Measurements from ENCODE around the gene STK31. TPM values are rescaled to one million over a fixed set of nuclear protein-coding genes. Genes with fewer than 3 reads are reported as not detected.
A peak's percentile ranks its signal among the peaks of the same experiment; 100 is the strongest.
"Not testable (repeated sequence)": the region's sequence is repeated elsewhere in the genome, so short reads cannot be mapped to it uniquely, and the experiment has no call there.

STK31 gene
- total and polyA plus RNA-seq, 2 donors (not counting 1 experiment from before 2014, with no cell fraction given) = 0.13 to 1.8 TPM

DNA sequence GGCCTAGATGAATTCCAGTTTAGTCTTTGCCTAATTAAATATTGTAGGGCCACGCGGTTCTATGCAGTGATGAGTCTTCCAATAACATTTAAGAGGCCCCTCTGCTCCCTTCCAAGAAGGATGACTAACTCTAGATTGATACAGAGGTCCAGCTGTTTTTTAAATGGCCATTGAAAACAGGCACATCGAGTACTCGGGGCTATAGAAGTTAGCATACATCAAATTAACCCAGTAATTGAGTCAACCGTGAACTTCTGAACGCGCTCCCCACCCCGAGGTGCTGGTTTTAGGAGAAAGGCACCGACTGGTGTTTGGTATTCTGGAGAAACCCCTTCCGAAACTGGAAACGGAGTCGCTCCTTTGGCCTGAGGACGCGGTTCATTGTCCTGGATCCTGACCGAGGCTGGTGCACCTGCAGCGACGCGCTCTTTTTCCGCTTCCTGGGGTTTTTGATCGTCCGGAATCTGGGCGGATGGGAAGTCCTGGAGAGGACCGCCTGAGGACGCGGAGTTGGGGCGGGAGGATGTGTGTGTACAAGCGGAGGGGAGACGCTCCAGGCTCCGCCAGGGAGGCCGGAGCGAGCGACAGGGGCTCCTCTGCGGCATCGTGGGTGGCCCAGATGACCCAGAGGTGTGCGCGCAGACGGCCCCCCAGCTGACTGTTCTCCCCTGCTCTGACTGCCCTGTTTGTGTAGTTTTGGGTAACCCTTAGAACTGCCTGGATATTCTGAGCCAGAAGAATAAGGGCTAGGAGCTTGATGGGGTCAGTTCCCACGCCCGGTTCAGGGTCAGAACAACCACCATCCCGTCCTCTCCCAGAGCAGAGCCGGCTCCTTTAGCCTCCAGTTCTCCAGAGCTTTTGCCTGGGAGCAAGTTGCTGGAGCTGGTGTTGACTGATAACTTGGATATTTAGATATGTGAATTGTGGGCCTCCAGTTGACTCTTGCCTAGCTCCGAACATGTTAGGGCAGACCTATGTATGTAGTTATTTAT lies 29.3 kb upstream of the STK31 start:
- 4% methylated on average over 33 of the region's 42 CpGs for WGBS (ENCODE audit: insufficient coverage)
- intact Hi-C loops (cut with micrococcal nuclease) = loop anchor here (1.0 to 10.0 kb wide), 7 partner anchors 83 to 894 kb away; partner anchors contain the start of genes CCDC126, KLHL7, MALSU1 and NUP42
- POLR2A ChIA-PET = interaction anchor here (1.2 kb wide), 1 partner anchor 83 kb away, joined by 5 read pairs; the partner anchor contains the start of gene CCDC126

DNA sequence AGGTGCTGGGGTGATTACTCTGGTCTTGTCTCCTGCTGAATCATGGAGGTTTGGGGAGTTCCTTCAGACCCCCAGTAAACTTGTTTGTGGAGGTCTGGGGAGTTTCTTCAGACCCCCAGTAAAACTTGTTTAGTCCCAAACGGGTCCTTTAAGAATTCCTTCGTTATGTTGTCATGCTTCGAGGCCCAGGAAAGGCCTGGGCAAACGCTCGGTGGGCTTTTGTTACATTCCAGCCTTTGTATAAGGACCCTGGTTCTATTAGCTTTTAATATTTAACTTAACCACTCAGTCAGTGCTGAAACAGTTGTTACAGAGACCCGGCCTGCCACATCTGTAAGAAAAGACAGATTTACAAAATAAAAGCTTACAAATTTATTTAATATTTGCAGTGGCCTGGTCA lies 26.0 kb upstream of the STK31 start:
- H3K4me3 Mint-ChIP-seq; H2AFZ ChIP-seq (ENCODE audit: insufficient read depth, low read depth, low read length, poor library complexity, severe bottlenecking); H3K27ac Mint-ChIP-seq; H4K20me1 ChIP-seq (ENCODE audit: control insufficient read depth, insufficient read depth, low read length, poor library complexity, severe bottlenecking); H3K9me3 ChIP-seq (ENCODE audit: control extremely low read depth in 1 of 3, control insufficient read depth in 2 of 3, insufficient read depth in 1 of 3, low read length in 2 of 3); H3K27ac ChIP-seq (ENCODE audit: low read length in 2 of 2); H3K36me3 ChIP-seq (replicated peaks in 1 of 2; ENCODE audit: control extremely low read depth in 1 of 2, control insufficient read depth in 1 of 2, extremely low read depth in 1 of 2, insufficient read depth in 2 of 2, low read length in 1 of 2); ATAC-seq (ENCODE audit: low read depth); H3K9ac ChIP-seq (ENCODE audit: low read length); H3K9me3 Mint-ChIP-seq (ENCODE audit: insufficient read depth); DNase-seq; H3K4me2 ChIP-seq (replicated peaks; ENCODE audit: low read depth, low read length, poor library complexity, severe bottlenecking); H3K4me3 ChIP-seq (ENCODE audit: control extremely low read depth in 1 of 5, extremely low read depth in 1 of 5, insufficient read depth in 1 of 5, low read depth in 2 of 5, low read length in 4 of 5); H3K27me3 Mint-ChIP-seq; H3K27me3 ChIP-seq (replicated peaks in 1 of 4; ENCODE audit: control extremely low read depth in 1 of 4, control insufficient read depth in 3 of 4, insufficient read depth in 4 of 4, low read length in 3 of 4); H3K79me2 ChIP-seq (ENCODE audit: control insufficient read depth, insufficient read depth, low read length); POLR2A ChIA-PET: not testable (repeated sequence)
- peaks cover 0 to 13% of the 10 kb centered on the region in 2 donors for H3K4me1 ChIP-seq (ENCODE audit: control insufficient read depth in 2 of 2, insufficient read depth in 2 of 2, low read length in 2 of 2)
- intact Hi-C loops (cut with micrococcal nuclease) = loop anchor here (5.0 to 10.0 kb wide), 3 partner anchors 502 to 891 kb away; partner anchors contain the start of genes KLHL7, NUP42 and PALS2
- peaks cover 13% of the 10 kb centered on the region for H3K4me1 Mint-ChIP-seq
- CTCF ChIA-PET = interaction anchor here (0.8 to 4.1 kb wide), 6 partner anchors 10 to 137 kb away, joined by 3 to 21 read pairs (median 4); no protein-coding TSS in a partner anchor
- 89% methylated on average over 5 of the region's 6 CpGs for WGBS (ENCODE audit: insufficient coverage)

More for the DNA sequence above, 29.3 kb upstream of the STK31 start:
- Mint-ChIP-seq H3K27me3 (no peaks in the 10 kb centered on the region), H3K9me3 (ENCODE audit: insufficient read depth) (no peaks in the 10 kb centered on the region), H3K4me1 (peaks cover 13% of the 10 kb centered on the region), H3K27ac (peak overlapping the region; percentile 66), H3K4me3 (peak overlapping the region; percentile 90)
- CTCF ChIA-PET = interaction anchor here (0.5 to 2.2 kb wide), 7 partner anchors 13 to 1117 kb away, joined by 3 to 10 read pairs (median 4); partner anchors contain the start of gene CCDC126
- H3K36me3 ChIP-seq (replicated peaks in 1 of 2; ENCODE audit: control extremely low read depth in 1 of 2, control insufficient read depth in 1 of 2, extremely low read depth in 1 of 2, insufficient read depth in 2 of 2, low read length in 1 of 2) = no peaks in the 10 kb centered on the region
- DNase-seq = peak; percentile 52
- no peaks in the 10 kb centered on the region for H3K27me3 ChIP-seq (replicated peaks in 1 of 4; ENCODE audit: control extremely low read depth in 1 of 4, control insufficient read depth in 3 of 4, insufficient read depth in 4 of 4, low read length in 3 of 4)
- H3K27ac ChIP-seq (ENCODE audit: low read length in 2 of 2) = peak overlapping the region in 1 of 2 donors; percentile 57
- TF ChIP-seq, protein P1, sequence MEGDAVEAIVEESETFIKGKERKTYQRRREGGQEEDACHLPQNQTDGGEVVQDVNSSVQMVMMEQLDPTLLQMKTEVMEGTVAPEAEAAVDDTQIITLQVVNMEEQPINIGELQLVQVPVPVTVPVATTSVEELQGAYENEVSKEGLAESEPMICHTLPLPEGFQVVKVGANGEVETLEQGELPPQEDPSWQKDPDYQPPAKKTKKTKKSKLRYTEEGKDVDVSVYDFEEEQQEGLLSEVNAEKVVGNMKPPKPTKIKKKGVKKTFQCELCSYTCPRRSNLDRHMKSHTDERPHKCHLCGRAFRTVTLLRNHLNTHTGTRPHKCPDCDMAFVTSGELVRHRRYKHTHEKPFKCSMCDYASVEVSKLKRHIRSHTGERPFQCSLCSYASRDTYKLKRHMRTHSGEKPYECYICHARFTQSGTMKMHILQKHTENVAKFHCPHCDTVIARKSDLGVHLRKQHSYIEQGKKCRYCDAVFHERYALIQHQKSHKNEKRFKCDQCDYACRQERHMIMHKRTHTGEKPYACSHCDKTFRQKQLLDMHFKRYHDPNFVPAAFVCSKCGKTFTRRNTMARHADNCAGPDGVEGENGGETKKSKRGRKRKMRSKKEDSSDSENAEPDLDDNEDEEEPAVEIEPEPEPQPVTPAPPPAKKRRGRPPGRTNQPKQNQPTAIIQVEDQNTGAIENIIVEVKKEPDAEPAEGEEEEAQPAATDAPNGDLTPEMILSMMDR (IDR thresholded peaks at IDR 0.05) = no peak
- no peak for TF ChIP-seq EZH2 (IDR thresholded peaks at IDR 0.05; ENCODE audit: borderline replicate concordance, insufficient read depth, low read depth, low read length, poor library complexity, severe bottlenecking)
- H3K9me3 ChIP-seq (ENCODE audit: control extremely low read depth in 1 of 3, control insufficient read depth in 2 of 3, insufficient read depth in 1 of 3, low read length in 2 of 3) = no peaks in the 10 kb centered on the region
- peak overlapping the region; percentile 88 for H3K9ac ChIP-seq (ENCODE audit: low read length)
- peak overlapping the region; percentile 51 to 85 (median 75) for H3K4me3 ChIP-seq (ENCODE audit: control extremely low read depth in 1 of 5, extremely low read depth in 1 of 5, insufficient read depth in 1 of 5, low read depth in 2 of 5, low read length in 4 of 5)
- ATAC-seq (ENCODE audit: low read depth) = peak; percentile 13
- H3K4me2 ChIP-seq (replicated peaks; ENCODE audit: low read depth, low read length, poor library complexity, severe bottlenecking) = peak overlapping the region; percentile 85
- H4K20me1 ChIP-seq (ENCODE audit: control insufficient read depth, insufficient read depth, low read length, poor library complexity, severe bottlenecking) = no peaks in the 10 kb centered on the region
- H2AFZ ChIP-seq (ENCODE audit: insufficient read depth, low read depth, low read length, poor library complexity, severe bottlenecking) = peak overlapping the region; percentile 92
- H3K4me1 ChIP-seq (ENCODE audit: control insufficient read depth in 2 of 2, insufficient read depth in 2 of 2, low read length in 2 of 2) = peaks cover 0 to 15% of the 10 kb centered on the region in 2 donors
- H3K79me2 ChIP-seq (ENCODE audit: control insufficient read depth, insufficient read depth, low read length) = no peaks in the 10 kb centered on the region
